ENCODE data around the gene FAM169A. TPM values are rescaled to one million over a fixed set of nuclear protein-coding genes. Genes with fewer than 3 reads are reported as not detected.
"Not testable (repeated sequence)": the region's sequence is repeated elsewhere in the genome, so short reads cannot be mapped to it uniquely, and the experiment has no call there.

FAM169A gene
- total and polyA plus RNA-seq, 2 donors (not counting 1 experiment from before 2014, with no cell fraction given) = 2.1 to 9.4 TPM

DNA sequence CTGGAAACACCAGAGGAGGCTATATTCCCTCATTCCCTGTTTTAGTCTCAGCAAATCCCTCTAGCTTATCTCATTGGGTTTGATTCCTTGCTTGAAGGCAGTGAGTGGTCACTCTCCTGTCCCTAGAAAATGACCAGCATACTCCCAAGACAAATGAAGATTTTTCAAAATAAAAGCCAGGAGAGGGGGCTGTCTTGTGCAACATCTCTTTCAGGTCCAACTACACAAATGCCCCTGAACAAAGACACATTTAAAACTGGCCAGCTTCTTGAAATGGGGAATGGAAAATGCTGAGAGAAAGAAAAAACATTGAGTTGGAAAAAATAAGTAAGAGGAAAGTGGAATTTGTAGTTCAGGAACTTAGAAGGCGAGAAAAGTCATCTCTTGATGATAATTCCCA lies 49.3 kb upstream of the FAM169A start:
- intact Hi-C loops (cut with micrococcal nuclease) = loop anchor here (10.0 kb wide), 1 partner anchor 1011 kb away; no protein-coding TSS in a partner anchor
- Mint-ChIP-seq H3K4me1 (no peaks in the 10 kb centered on the region), H3K9me3 (ENCODE audit: insufficient read depth) (no peaks in the 10 kb centered on the region), H3K4me3 (no peak overlapping the region), H3K27me3 (peaks cover 9% of the 10 kb centered on the region), H3K27ac (no peak overlapping the region)
- no peaks in the 10 kb centered on the region for H3K4me1 ChIP-seq (ENCODE audit: control insufficient read depth in 2 of 2, insufficient read depth in 2 of 2, low read length in 2 of 2)
- H3K9me3 ChIP-seq (ENCODE audit: control extremely low read depth in 1 of 3, control insufficient read depth in 2 of 3, insufficient read depth in 1 of 3, low read length in 2 of 3) = peaks cover 0 to 8% (median 0%) of the 10 kb centered on the region in 3 donors
- H3K4me2 ChIP-seq (replicated peaks; ENCODE audit: low read depth, low read length, poor library complexity, severe bottlenecking) = no peak overlapping the region
- no peaks in the 10 kb centered on the region for H3K36me3 ChIP-seq (replicated peaks in 1 of 2; ENCODE audit: control extremely low read depth in 1 of 2, control insufficient read depth in 1 of 2, extremely low read depth in 1 of 2, insufficient read depth in 2 of 2, low read length in 1 of 2)
- WGBS (ENCODE audit: insufficient coverage) = no CpG with 5 or more reads among the region's 1 CpG
- H3K27me3 ChIP-seq (replicated peaks in 1 of 4; ENCODE audit: control extremely low read depth in 1 of 4, control insufficient read depth in 3 of 4, insufficient read depth in 4 of 4, low read length in 3 of 4) = peaks cover 0 to 5% (median 0%) of the 10 kb centered on the region in 4 experiments
- TF ChIP-seq, protein P1, sequence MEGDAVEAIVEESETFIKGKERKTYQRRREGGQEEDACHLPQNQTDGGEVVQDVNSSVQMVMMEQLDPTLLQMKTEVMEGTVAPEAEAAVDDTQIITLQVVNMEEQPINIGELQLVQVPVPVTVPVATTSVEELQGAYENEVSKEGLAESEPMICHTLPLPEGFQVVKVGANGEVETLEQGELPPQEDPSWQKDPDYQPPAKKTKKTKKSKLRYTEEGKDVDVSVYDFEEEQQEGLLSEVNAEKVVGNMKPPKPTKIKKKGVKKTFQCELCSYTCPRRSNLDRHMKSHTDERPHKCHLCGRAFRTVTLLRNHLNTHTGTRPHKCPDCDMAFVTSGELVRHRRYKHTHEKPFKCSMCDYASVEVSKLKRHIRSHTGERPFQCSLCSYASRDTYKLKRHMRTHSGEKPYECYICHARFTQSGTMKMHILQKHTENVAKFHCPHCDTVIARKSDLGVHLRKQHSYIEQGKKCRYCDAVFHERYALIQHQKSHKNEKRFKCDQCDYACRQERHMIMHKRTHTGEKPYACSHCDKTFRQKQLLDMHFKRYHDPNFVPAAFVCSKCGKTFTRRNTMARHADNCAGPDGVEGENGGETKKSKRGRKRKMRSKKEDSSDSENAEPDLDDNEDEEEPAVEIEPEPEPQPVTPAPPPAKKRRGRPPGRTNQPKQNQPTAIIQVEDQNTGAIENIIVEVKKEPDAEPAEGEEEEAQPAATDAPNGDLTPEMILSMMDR (IDR thresholded peaks at IDR 0.05) = no peak
- TF ChIP-seq EZH2 (IDR thresholded peaks at IDR 0.05; ENCODE audit: borderline replicate concordance, insufficient read depth, low read depth, low read length, poor library complexity, severe bottlenecking) = no peak
- POLR2A ChIA-PET = no interaction called here
- no peak for DNase-seq
- H3K9ac ChIP-seq (ENCODE audit: low read length) = no peak overlapping the region
- H3K79me2 ChIP-seq (ENCODE audit: control insufficient read depth, insufficient read depth, low read length) = no peaks in the 10 kb centered on the region
- no peaks in the 10 kb centered on the region for H4K20me1 ChIP-seq (ENCODE audit: control insufficient read depth, insufficient read depth, low read length, poor library complexity, severe bottlenecking)
- ATAC-seq (ENCODE audit: low read depth) = no peak
- H3K27ac ChIP-seq (ENCODE audit: low read length in 2 of 2) = no peak overlapping the region
- no peak overlapping the region for H3K4me3 ChIP-seq (ENCODE audit: control extremely low read depth in 1 of 5, extremely low read depth in 1 of 5, insufficient read depth in 1 of 5, low read depth in 2 of 5, low read length in 4 of 5)
- no peak overlapping the region for H2AFZ ChIP-seq (ENCODE audit: insufficient read depth, low read depth, low read length, poor library complexity, severe bottlenecking)
- CTCF ChIA-PET = interaction anchor here (0.6 kb wide), 1 partner anchor 353 kb away, joined by 3 read pairs; no protein-coding TSS in a partner anchor

- H3K9me3 Mint-ChIP-seq (ENCODE audit: insufficient read depth); DNase-seq; H3K27ac Mint-ChIP-seq; CTCF ChIA-PET; H3K4me1 ChIP-seq (ENCODE audit: control insufficient read depth in 2 of 2, insufficient read depth in 2 of 2, low read length in 2 of 2); H3K36me3 ChIP-seq (replicated peaks in 1 of 2; ENCODE audit: control extremely low read depth in 1 of 2, control insufficient read depth in 1 of 2, extremely low read depth in 1 of 2, insufficient read depth in 2 of 2, low read length in 1 of 2); H3K9me3 ChIP-seq (ENCODE audit: control extremely low read depth in 1 of 3, control insufficient read depth in 2 of 3, insufficient read depth in 1 of 3, low read length in 2 of 3); ATAC-seq (ENCODE audit: low read depth); H3K4me2 ChIP-seq (replicated peaks; ENCODE audit: low read depth, low read length, poor library complexity, severe bottlenecking); H3K79me2 ChIP-seq (ENCODE audit: control insufficient read depth, insufficient read depth, low read length); H4K20me1 ChIP-seq (ENCODE audit: control insufficient read depth, insufficient read depth, low read length, poor library complexity, severe bottlenecking); H3K27me3 ChIP-seq (replicated peaks in 1 of 4; ENCODE audit: control extremely low read depth in 1 of 4, control insufficient read depth in 3 of 4, insufficient read depth in 4 of 4, low read length in 3 of 4); H3K27ac ChIP-seq (ENCODE audit: low read length in 2 of 2); POLR2A ChIA-PET; H3K4me3 ChIP-seq (ENCODE audit: control extremely low read depth in 1 of 5, extremely low read depth in 1 of 5, insufficient read depth in 1 of 5, low read depth in 2 of 5, low read length in 4 of 5); H2AFZ ChIP-seq (ENCODE audit: insufficient read depth, low read depth, low read length, poor library complexity, severe bottlenecking); H3K4me3 Mint-ChIP-seq; H3K4me1 Mint-ChIP-seq; H3K9ac ChIP-seq (ENCODE audit: low read length): not testable (repeated sequence)
- 100% methylated on average over 1 of the region's 2 CpGs for WGBS (ENCODE audit: insufficient coverage)
- peaks cover 13% of the 10 kb centered on the region for H3K27me3 Mint-ChIP-seq
- intact Hi-C loops (cut with micrococcal nuclease) = loop anchor here (10.0 kb wide), 1 partner anchor 1007 kb away; no protein-coding TSS in a partner anchor
Measured at GRCh38 chr5:74911421-74911820, 45.2 kb upstream of the FAM169A start.

DNA sequence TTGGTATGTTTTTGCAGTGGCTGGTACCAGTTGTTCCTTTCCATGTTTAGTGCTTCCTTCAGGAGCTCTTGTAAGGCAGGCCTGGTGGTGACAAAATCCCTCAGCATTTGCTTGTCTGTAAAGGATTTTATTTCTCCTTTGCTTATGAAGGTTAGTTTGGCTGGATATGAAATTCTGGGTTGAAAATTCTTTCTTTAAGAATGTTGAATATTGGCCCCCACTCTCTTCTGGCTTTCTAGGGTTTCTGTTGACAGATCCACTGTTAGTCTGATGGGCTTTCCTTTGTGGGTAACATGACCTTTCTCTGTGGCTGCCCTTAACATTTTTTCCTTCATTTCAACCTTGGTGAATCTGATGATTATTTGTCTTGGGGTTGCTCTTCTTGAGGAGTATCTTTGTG lies 43.7 kb upstream of the FAM169A start:
- H3K9ac ChIP-seq (ENCODE audit: low read length); H3K4me3 ChIP-seq (ENCODE audit: control extremely low read depth in 1 of 5, extremely low read depth in 1 of 5, insufficient read depth in 1 of 5, low read depth in 2 of 5, low read length in 4 of 5); H3K9me3 ChIP-seq (ENCODE audit: control extremely low read depth in 1 of 3, control insufficient read depth in 2 of 3, insufficient read depth in 1 of 3, low read length in 2 of 3); H2AFZ ChIP-seq (ENCODE audit: insufficient read depth, low read depth, low read length, poor library complexity, severe bottlenecking); H3K9me3 Mint-ChIP-seq (ENCODE audit: insufficient read depth); H3K4me1 ChIP-seq (ENCODE audit: control insufficient read depth in 2 of 2, insufficient read depth in 2 of 2, low read length in 2 of 2); H4K20me1 ChIP-seq (ENCODE audit: control insufficient read depth, insufficient read depth, low read length, poor library complexity, severe bottlenecking); H3K36me3 ChIP-seq (replicated peaks in 1 of 2; ENCODE audit: control extremely low read depth in 1 of 2, control insufficient read depth in 1 of 2, extremely low read depth in 1 of 2, insufficient read depth in 2 of 2, low read length in 1 of 2); POLR2A ChIA-PET; ATAC-seq (ENCODE audit: low read depth); H3K27me3 ChIP-seq (replicated peaks in 1 of 4; ENCODE audit: control extremely low read depth in 1 of 4, control insufficient read depth in 3 of 4, insufficient read depth in 4 of 4, low read length in 3 of 4); H3K4me2 ChIP-seq (replicated peaks; ENCODE audit: low read depth, low read length, poor library complexity, severe bottlenecking); H3K4me1 Mint-ChIP-seq; DNase-seq; H3K27ac Mint-ChIP-seq; H3K27ac ChIP-seq (ENCODE audit: low read length in 2 of 2); H3K79me2 ChIP-seq (ENCODE audit: control insufficient read depth, insufficient read depth, low read length); CTCF ChIA-PET; H3K4me3 Mint-ChIP-seq: not testable (repeated sequence)
- peaks cover 13% of the 10 kb centered on the region for H3K27me3 Mint-ChIP-seq
- intact Hi-C loops (cut with micrococcal nuclease) = loop anchor here (10.0 kb wide), 1 partner anchor 1005 kb away; no protein-coding TSS in a partner anchor
